AG09319 (cell line): Measurements from ENCODE around the gene TMEM79.

ENCODE experiments used
- DNase-seq: peaks from one replicate; pipeline ENCODE4 v3.0.0-alpha.2; 2010; ENCODE audit warnings: low read depth; ENCODE audit errors: extremely low read depth
- TF ChIP-seq, protein P1 (sequence below): IDR thresholded peaks from 2 replicates; pipeline ENCODE4 v1.5.1; 2011; ENCODE audit warnings: low read depth, mild to moderate bottlenecking, inconsistent platforms, low read length, moderate library complexity

TMEM79 gene

DNA sequence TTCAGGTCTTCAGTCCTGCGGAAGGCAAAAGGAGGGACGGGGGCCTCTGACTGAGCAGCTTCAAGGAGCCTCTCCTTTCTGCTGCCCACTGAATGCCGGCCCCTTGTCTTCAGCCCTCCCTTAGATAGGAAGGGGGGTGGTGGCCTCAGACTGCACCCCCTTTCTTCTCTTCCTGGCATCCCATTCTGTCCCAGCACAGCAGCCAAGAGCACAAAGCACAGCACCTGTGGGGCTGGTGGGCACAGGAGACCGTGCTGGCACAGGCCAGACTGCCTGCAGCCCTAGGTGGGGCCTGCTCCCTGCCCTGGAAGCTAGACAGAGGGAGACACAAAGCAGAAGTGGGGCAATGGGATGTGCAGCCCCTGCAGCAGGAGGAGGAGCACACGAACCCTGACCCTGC, 34.5 kb upstream of the TMEM79 start:
- TF ChIP-seq, protein P1, sequence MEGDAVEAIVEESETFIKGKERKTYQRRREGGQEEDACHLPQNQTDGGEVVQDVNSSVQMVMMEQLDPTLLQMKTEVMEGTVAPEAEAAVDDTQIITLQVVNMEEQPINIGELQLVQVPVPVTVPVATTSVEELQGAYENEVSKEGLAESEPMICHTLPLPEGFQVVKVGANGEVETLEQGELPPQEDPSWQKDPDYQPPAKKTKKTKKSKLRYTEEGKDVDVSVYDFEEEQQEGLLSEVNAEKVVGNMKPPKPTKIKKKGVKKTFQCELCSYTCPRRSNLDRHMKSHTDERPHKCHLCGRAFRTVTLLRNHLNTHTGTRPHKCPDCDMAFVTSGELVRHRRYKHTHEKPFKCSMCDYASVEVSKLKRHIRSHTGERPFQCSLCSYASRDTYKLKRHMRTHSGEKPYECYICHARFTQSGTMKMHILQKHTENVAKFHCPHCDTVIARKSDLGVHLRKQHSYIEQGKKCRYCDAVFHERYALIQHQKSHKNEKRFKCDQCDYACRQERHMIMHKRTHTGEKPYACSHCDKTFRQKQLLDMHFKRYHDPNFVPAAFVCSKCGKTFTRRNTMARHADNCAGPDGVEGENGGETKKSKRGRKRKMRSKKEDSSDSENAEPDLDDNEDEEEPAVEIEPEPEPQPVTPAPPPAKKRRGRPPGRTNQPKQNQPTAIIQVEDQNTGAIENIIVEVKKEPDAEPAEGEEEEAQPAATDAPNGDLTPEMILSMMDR: no peak
- no peak for DNase-seq

DNA sequence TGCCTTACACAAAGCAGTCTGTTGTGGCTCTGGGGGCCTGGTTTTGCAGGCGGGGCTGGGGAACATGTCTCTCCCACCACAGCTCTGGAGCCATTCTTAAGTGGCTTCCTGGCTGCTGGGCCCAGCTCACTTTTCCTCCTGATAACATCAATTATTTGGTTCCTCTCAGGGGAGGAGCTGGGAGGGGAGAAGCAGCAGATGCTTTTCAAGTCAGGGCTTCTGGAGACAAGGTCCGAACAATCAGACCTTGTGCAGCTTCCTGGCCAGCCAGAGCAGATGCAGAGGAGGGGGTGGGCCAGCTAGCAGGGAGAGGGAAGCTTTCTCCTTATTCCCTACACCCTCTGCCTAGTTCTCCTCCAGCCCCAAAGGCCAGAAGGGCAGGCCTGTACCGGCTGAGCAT, 32.6 kb upstream of the TMEM79 start:
- TF ChIP-seq, protein P1: no peak
- no peak for DNase-seq

DNA sequence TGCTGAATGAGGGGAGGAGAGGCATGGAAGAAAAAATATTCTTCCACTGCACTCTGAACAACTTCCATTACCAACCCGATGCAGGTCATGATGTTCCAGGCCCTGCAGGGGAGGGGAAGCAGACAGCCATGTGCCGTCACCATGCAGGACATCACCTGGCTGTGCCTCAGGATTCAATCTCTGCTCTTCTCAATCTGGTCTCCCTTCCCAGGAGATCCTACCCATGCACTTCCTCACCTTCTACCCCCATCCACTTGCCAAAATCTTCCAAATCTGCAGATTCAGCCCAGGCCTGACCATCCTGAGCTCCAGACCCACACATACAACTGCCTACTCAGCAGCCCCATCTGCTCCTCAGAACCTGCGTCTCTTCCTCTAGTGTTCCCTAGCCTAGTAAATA, 30.5 kb upstream of the TMEM79 start:
- TF ChIP-seq, protein P1: no peak
- DNase-seq: no peak

DNA sequence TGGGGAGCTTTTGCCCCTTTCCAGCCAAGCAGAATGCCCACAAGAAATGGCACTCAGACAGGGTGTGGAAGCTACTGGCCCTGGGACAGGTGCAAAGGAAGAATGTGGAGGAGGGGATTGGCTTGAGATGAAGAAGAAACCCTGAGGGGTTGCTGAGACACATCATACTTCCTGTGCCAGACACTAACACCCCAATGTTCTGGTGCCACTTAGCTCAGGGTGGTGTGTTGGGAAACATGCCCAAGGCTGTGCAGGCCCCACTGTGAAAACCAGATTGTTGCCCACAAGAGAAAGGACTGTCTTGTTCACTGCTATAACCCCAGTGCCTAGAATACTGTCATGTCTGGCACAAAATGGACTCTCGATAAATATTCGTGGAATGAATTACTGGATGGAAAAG, 26.4 kb upstream of the TMEM79 start:
- no peak for DNase-seq
- TF ChIP-seq, protein P1: no peak

DNA sequence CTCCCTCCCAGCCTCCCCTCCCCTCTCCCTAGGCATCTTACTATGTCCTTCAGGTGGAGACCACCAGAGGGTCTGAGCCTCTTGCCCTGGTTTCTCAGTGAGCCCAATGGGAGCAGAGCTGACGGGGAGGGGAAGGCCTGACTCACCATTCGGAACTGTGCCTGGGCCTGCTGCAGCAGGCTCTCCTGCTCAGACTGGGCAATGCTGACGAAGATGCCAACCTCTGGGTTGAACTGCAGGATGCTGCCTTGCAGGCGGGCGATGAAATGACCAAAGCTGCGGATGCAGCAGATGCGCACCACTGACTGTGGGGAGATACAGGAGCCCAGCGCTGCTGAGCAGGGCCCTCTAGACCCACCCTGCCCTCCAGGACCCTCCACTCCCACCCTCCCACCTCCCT, 25.3 kb upstream of the TMEM79 start:
- no peak for DNase-seq
- TF ChIP-seq, protein P1: no peak

DNA sequence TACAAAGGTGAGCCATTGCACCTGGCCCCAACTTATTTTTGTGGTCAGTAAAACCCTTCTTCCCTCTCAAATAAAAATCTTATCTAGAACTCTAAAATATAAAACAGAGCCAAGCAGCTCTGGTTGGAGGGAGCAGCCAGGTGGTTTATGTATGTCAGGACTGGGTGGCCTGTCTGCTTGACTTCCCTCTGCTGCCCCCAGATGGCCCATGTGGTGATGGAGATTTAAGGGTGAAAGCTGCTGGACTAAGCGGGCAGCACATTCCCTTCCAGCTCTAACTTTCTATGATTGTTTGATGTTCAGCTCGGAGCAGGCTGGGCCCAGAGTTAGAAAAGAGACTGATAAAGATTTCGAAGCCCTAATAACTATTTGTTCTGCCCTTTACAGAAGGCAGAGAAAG, 24.3 kb upstream of the TMEM79 start:
- DNase-seq: no peak
- TF ChIP-seq, protein P1: no peak

DNA sequence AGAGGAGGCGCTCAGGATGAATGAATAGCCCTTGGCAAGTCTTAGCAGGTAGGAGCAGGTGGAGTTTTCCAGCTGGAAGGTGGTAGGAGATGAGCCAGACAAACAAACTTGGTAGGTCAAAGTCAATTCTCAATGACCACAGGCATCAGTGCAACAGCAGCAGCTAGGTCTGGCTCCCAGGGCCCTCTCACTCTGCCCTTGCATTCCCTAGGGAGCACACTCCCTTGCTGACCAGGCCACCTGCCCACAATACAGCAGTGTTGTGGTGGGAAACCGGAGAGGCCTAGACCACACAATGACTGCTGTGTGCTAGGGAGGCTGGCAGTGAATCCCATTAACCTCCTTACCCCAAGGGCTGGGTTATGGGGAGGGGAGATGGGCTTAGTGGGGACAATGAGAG, 23.2 kb upstream of the TMEM79 start:
- TF ChIP-seq, protein P1: no peak
- DNase-seq: no peak
